ENCODE results near the gene SFT2D2.

Gene SFT2D2

DNA sequence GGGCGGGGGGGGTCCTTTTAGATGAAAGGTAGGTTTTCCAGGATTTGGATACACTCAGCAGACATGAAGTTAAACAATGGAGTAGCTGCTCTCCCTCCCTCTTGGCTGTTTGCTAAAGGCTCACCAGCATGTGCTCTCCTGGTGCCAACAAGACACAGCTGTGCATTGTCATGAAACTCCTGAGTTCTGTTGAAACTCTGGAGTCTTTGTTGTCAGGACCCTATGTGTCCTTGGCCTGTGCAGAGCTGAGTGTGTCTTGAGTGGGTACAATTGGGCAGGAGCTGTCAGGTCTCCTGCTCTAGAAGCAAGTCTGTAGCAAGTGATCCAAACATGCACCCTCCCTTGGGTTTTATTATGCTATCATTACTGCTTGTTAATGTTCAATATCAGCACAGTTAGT lies 67.6 kb downstream of the SFT2D2 start:
- Histone ChIP-seq H3K27me3 (ENCODE audit: insufficient read depth, poor library complexity, severe bottlenecking) (no peaks in the 10 kb centered on the region), H3K4me3 (replicated peaks; ENCODE audit: insufficient read depth, low read length) (no peak overlapping the region), H3K27ac (replicated peaks) (no peak overlapping the region)
- no peak for DNase-seq (ENCODE audit: low read depth in 1 of 2, low spot score in 1 of 2)
- TF ChIP-seq GABPA (IDR thresholded peaks at IDR 0.05; ENCODE audit: low read depth): no peak
- TF ChIP-seq, protein P1, sequence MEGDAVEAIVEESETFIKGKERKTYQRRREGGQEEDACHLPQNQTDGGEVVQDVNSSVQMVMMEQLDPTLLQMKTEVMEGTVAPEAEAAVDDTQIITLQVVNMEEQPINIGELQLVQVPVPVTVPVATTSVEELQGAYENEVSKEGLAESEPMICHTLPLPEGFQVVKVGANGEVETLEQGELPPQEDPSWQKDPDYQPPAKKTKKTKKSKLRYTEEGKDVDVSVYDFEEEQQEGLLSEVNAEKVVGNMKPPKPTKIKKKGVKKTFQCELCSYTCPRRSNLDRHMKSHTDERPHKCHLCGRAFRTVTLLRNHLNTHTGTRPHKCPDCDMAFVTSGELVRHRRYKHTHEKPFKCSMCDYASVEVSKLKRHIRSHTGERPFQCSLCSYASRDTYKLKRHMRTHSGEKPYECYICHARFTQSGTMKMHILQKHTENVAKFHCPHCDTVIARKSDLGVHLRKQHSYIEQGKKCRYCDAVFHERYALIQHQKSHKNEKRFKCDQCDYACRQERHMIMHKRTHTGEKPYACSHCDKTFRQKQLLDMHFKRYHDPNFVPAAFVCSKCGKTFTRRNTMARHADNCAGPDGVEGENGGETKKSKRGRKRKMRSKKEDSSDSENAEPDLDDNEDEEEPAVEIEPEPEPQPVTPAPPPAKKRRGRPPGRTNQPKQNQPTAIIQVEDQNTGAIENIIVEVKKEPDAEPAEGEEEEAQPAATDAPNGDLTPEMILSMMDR (IDR thresholded peaks at IDR 0.05; ENCODE audit: insufficient read depth, low read length): no peak
- no peak for TF ChIP-seq POLR2AphosphoS5 (IDR thresholded peaks at IDR 0.05; ENCODE audit: low read depth)
- TF ChIP-seq, protein P2, sequence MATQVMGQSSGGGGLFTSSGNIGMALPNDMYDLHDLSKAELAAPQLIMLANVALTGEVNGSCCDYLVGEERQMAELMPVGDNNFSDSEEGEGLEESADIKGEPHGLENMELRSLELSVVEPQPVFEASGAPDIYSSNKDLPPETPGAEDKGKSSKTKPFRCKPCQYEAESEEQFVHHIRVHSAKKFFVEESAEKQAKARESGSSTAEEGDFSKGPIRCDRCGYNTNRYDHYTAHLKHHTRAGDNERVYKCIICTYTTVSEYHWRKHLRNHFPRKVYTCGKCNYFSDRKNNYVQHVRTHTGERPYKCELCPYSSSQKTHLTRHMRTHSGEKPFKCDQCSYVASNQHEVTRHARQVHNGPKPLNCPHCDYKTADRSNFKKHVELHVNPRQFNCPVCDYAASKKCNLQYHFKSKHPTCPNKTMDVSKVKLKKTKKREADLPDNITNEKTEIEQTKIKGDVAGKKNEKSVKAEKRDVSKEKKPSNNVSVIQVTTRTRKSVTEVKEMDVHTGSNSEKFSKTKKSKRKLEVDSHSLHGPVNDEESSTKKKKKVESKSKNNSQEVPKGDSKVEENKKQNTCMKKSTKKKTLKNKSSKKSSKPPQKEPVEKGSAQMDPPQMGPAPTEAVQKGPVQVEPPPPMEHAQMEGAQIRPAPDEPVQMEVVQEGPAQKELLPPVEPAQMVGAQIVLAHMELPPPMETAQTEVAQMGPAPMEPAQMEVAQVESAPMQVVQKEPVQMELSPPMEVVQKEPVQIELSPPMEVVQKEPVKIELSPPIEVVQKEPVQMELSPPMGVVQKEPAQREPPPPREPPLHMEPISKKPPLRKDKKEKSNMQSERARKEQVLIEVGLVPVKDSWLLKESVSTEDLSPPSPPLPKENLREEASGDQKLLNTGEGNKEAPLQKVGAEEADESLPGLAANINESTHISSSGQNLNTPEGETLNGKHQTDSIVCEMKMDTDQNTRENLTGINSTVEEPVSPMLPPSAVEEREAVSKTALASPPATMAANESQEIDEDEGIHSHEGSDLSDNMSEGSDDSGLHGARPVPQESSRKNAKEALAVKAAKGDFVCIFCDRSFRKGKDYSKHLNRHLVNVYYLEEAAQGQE (IDR thresholded peaks at IDR 0.05; ENCODE audit: insufficient replicate concordance, low read depth): no peak
- no peak for TF ChIP-seq SPI1 (IDR thresholded peaks at IDR 0.05; ENCODE audit: borderline replicate concordance, low read depth)

DNA sequence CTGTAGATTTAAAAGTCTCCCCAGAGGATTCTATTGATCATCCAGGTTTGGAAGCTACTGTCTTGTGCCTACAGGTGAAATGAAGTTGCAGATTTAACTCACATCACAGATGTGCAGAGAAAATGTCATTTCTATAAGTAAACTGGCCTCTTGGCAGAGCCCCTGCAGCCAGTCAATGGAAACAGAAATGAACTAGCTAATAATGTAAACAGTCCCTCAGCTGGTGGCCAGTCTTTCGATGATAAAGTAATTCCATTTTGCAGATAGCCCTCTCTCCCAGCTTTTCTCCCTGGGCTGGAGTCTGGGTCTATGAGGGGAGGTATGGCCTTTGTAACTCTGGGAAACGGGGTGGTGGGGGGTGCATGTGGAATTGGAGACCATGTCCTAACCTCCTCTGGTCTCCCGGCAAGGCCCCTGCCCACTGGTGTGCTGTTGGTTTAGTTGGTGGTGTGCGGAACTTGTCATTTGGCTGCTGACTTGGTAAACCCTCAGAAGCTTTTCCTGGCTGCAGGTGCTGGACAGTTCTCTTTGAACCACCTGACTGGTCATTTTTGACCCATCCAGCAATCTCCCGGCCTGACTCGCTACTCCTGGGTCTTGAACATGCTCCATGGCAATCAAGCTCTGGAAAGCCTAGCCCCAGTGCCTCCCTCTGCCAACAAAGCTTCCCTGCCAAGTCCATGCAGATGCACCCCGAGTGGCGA lies 69.8 kb downstream of the SFT2D2 start:
- Histone ChIP-seq H3K4me3 (replicated peaks; ENCODE audit: insufficient read depth, low read length) (no peak overlapping the region), H3K27ac (replicated peaks) (no peak overlapping the region), H3K27me3 (ENCODE audit: insufficient read depth, poor library complexity, severe bottlenecking) (no peaks in the 10 kb centered on the region)
- TF ChIP-seq POLR2AphosphoS5 (IDR thresholded peaks at IDR 0.05; ENCODE audit: low read depth): no peak
- TF ChIP-seq, protein P2 (IDR thresholded peaks at IDR 0.05; ENCODE audit: insufficient replicate concordance, low read depth): no peak
- TF ChIP-seq GABPA (IDR thresholded peaks at IDR 0.05; ENCODE audit: low read depth): no peak
- TF ChIP-seq, protein P1 (IDR thresholded peaks at IDR 0.05; ENCODE audit: insufficient read depth, low read length): no peak
- TF ChIP-seq SPI1 (IDR thresholded peaks at IDR 0.05; ENCODE audit: borderline replicate concordance, low read depth): no peak
- no peak for DNase-seq (ENCODE audit: low read depth in 1 of 2, low spot score in 1 of 2)

DNA sequence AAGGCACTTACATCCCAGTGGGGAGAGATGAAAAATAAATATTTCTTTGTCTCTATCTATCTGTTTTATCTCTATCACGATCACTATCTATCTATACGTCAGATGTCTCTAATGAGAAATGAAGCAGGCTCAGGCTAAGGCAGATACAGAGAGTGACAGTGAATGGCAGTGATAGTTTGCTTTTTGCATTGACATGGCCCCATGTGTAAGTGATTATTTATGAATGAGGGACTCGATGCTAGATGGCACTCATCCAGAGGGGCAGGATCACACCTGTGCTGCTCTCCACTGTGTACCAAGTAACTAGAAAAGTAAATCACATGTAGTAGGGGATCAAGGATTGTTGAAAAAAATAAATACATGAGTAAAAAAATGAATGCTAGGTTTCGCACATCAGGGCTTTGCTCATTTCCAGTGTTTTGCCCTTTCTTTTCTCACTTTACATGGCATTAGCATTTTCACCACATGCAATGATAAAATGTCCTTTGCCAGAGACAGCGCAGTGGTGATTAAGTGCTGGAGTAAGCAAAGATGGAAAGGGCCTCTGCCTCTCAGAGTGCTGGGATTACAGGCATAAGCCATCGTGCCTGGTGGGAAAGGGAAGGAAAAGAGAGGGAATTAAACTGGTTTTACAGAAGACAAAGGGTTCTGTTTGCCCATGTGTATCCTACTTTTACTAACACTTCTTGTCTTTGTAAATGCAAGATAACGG lies 71.4 kb downstream of the SFT2D2 start:
- H3K27me3 ChIP-seq (ENCODE audit: insufficient read depth, poor library complexity, severe bottlenecking): no peaks in the 10 kb centered on the region
- no peak overlapping the region for H3K27ac ChIP-seq (replicated peaks)
- no peak overlapping the region for H3K4me3 ChIP-seq (replicated peaks; ENCODE audit: insufficient read depth, low read length)
- DNase-seq (ENCODE audit: low read depth in 1 of 2, low spot score in 1 of 2): no peak
- TF ChIP-seq, protein P1 (IDR thresholded peaks at IDR 0.05; ENCODE audit: insufficient read depth, low read length): no peak
- TF ChIP-seq SPI1 (IDR thresholded peaks at IDR 0.05; ENCODE audit: borderline replicate concordance, low read depth) (no peak), GABPA (IDR thresholded peaks at IDR 0.05; ENCODE audit: low read depth) (no peak), POLR2AphosphoS5 (IDR thresholded peaks at IDR 0.05; ENCODE audit: low read depth) (no peak)
- TF ChIP-seq, protein P2 (IDR thresholded peaks at IDR 0.05; ENCODE audit: insufficient replicate concordance, low read depth): no peak
